ENCODE results near the gene CHST8. TPM values are rescaled to one million over a fixed set of nuclear protein-coding genes. Genes with fewer than 3 reads are reported as not detected.

CHST8 gene
- total and polyA plus RNA-seq, 4 donors = 0.09 to 0.67 (median 0.24) TPM

GRCh38 chr19:33781996-33782395 is 160.2 kb downstream of the CHST8 start:
- Histone ChIP-seq H3K4me1 (ENCODE audit: control insufficient read depth in 5 of 5, insufficient read depth in 5 of 5, low read length in 5 of 5) (peaks cover 0 to 5% (median 4%) of the 10 kb centered on the region in 5 donors), H3K36me3 (ENCODE audit: control insufficient read depth in 4 of 4, insufficient read depth in 4 of 4, low read length in 4 of 4) (no peaks in the 10 kb centered on the region), H3K27me3 (ENCODE audit: control insufficient read depth in 3 of 3, insufficient read depth in 3 of 3, low read length in 2 of 3) (peaks cover 0 to 28% (median 9%) of the 10 kb centered on the region in 3 donors), H3K27ac (ENCODE audit: low read depth in 1 of 2, low read length in 1 of 2) (no peak overlapping the region), H3K4me3 (no peak overlapping the region), H3K9ac (ENCODE audit: insufficient read depth in 1 of 2, low read length in 2 of 2) (no peak overlapping the region), H3K9me3 (ENCODE audit: control insufficient read depth in 4 of 4, insufficient read depth in 3 of 4, low read length in 3 of 4) (no peaks in the 10 kb centered on the region)
- WGBS, 2 donors = 61 to 75% methylated on average over 5 of the region's 5 CpGs
- ATAC-seq (ENCODE audit: insufficient read depth, low FRiP score) = no peak
- no peak for DNase-seq
- TF ChIP-seq, protein P1, sequence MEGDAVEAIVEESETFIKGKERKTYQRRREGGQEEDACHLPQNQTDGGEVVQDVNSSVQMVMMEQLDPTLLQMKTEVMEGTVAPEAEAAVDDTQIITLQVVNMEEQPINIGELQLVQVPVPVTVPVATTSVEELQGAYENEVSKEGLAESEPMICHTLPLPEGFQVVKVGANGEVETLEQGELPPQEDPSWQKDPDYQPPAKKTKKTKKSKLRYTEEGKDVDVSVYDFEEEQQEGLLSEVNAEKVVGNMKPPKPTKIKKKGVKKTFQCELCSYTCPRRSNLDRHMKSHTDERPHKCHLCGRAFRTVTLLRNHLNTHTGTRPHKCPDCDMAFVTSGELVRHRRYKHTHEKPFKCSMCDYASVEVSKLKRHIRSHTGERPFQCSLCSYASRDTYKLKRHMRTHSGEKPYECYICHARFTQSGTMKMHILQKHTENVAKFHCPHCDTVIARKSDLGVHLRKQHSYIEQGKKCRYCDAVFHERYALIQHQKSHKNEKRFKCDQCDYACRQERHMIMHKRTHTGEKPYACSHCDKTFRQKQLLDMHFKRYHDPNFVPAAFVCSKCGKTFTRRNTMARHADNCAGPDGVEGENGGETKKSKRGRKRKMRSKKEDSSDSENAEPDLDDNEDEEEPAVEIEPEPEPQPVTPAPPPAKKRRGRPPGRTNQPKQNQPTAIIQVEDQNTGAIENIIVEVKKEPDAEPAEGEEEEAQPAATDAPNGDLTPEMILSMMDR (IDR thresholded peaks at IDR 0.05; ENCODE audit: control extremely low read depth, extremely low read depth) = no peak

- TF ChIP-seq, protein P1 (IDR thresholded peaks at IDR 0.05; ENCODE audit: control extremely low read depth, extremely low read depth) = no peak
- Histone ChIP-seq H3K27ac (ENCODE audit: low read depth in 1 of 2, low read length in 1 of 2) (no peak overlapping the region), H3K4me3 (no peak overlapping the region), H3K9me3 (ENCODE audit: control insufficient read depth in 4 of 4, insufficient read depth in 3 of 4, low read length in 3 of 4) (no peaks in the 10 kb centered on the region), H3K4me1 (ENCODE audit: control insufficient read depth in 5 of 5, insufficient read depth in 5 of 5, low read length in 5 of 5) (peaks cover 0 to 5% (median 0%) of the 10 kb centered on the region in 5 donors), H3K27me3 (ENCODE audit: control insufficient read depth in 3 of 3, insufficient read depth in 3 of 3, low read length in 2 of 3) (peaks cover 0 to 17% (median 5%) of the 10 kb centered on the region in 3 donors), H3K36me3 (ENCODE audit: control insufficient read depth in 4 of 4, insufficient read depth in 4 of 4, low read length in 4 of 4) (no peaks in the 10 kb centered on the region), H3K9ac (ENCODE audit: insufficient read depth in 1 of 2, low read length in 2 of 2) (no peak overlapping the region)
- DNase-seq (no peak), ATAC-seq (ENCODE audit: insufficient read depth, low FRiP score) (no peak)
- WGBS, 2 donors = 80% methylated on average over 5 of the region's 5 CpGs
Measured at GRCh38 chr19:33784432-33784831, 162.7 kb downstream of the CHST8 start.

GRCh38 chr19:33785795-33786194 is 164.0 kb downstream of the CHST8 start:
- no peak for ATAC-seq (ENCODE audit: insufficient read depth, low FRiP score)
- Histone ChIP-seq H3K9me3 (ENCODE audit: control insufficient read depth in 4 of 4, insufficient read depth in 3 of 4, low read length in 3 of 4) (no peaks in the 10 kb centered on the region), H3K9ac (ENCODE audit: insufficient read depth in 1 of 2, low read length in 2 of 2) (no peak overlapping the region), H3K36me3 (ENCODE audit: control insufficient read depth in 4 of 4, insufficient read depth in 4 of 4, low read length in 4 of 4) (no peaks in the 10 kb centered on the region), H3K27me3 (ENCODE audit: control insufficient read depth in 3 of 3, insufficient read depth in 3 of 3, low read length in 2 of 3) (peaks cover 0 to 8% (median 0%) of the 10 kb centered on the region in 3 donors), H3K4me3 (no peak overlapping the region), H3K4me1 (ENCODE audit: control insufficient read depth in 5 of 5, insufficient read depth in 5 of 5, low read length in 5 of 5) (peaks cover 0 to 2% (median 0%) of the 10 kb centered on the region in 5 donors), H3K27ac (ENCODE audit: low read depth in 1 of 2, low read length in 1 of 2) (no peak overlapping the region)
- 71 to 79% methylated on average over 6 of the region's 6 CpGs for WGBS, 2 donors
- no peak for DNase-seq
- TF ChIP-seq, protein P1 (IDR thresholded peaks at IDR 0.05; ENCODE audit: control extremely low read depth, extremely low read depth) = no peak

DNA sequence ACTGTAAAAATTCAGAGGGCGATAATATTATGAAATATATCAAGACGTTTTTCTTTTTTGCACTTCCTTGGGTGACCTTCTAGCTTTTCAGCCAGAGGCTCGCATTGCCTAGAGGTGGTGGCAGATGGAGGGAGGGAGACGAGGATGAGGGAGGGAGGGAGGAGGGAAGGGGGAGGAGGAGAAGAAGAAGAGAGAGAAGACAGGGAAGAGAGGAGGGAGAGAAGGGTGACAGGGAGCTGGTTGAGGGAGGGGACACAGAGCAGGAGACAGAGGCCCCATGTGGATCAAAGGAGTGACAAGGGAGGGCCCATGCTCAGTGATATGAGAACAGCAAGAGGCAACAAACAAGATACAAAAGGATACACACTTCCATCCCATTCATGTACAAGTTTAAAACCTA is 166.9 kb downstream of the CHST8 start:
- peaks cover 0 to 3% (median 0%) of the 10 kb centered on the region in 3 donors for H3K27me3 ChIP-seq (ENCODE audit: control insufficient read depth in 3 of 3, insufficient read depth in 3 of 3, low read length in 2 of 3)
- 49 to 54% methylated on average over 4 of the region's 4 CpGs for WGBS, 2 donors

More for the DNA sequence above, 166.9 kb downstream of the CHST8 start:
- ATAC-seq (ENCODE audit: insufficient read depth, low FRiP score) = no peak
- Histone ChIP-seq H3K4me3 (no peak overlapping the region), H3K27ac (ENCODE audit: low read depth in 1 of 2, low read length in 1 of 2) (no peak overlapping the region), H3K36me3 (ENCODE audit: control insufficient read depth in 4 of 4, insufficient read depth in 4 of 4, low read length in 4 of 4) (no peaks in the 10 kb centered on the region), H3K9me3 (ENCODE audit: control insufficient read depth in 4 of 4, insufficient read depth in 3 of 4, low read length in 3 of 4) (no peaks in the 10 kb centered on the region), H3K4me1 (ENCODE audit: control insufficient read depth in 5 of 5, insufficient read depth in 5 of 5, low read length in 5 of 5) (peaks cover 0 to 7% (median 0%) of the 10 kb centered on the region in 5 donors), H3K9ac (ENCODE audit: insufficient read depth in 1 of 2, low read length in 2 of 2) (no peak overlapping the region)
- peak in 1 of 3 donors; percentile 15 for DNase-seq
- TF ChIP-seq, protein P1 (IDR thresholded peaks at IDR 0.05; ENCODE audit: control extremely low read depth, extremely low read depth) = no peak

Measured in lung (tissue), 12 donors.